ENCODE results near the gene SPECC1.
"Not testable (repeated sequence)": the region's sequence is repeated elsewhere in the genome, so short reads cannot be mapped to it uniquely, and the experiment has no call there.

SPECC1 gene

DNA sequence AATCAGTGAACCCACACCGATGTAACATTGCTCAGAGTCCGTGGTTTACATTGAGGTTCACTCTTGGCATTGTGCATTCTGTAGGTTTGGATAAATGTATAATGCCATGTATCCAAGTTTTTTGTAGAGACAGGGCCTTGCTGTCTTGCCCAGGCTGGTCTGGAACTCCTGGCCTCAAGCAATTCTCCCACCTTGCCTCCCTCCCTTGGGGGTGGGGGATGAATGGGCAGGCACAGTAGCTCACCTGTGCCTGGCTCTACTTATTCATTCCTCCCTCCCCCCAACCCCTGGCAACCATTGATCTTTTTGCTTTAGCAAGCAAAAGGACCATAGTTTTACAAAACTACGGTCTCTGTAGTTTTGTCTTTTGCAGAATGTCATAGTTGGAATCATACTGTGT lies 181.4 kb downstream of the SPECC1 start:
- TF ChIP-seq, protein P1, sequence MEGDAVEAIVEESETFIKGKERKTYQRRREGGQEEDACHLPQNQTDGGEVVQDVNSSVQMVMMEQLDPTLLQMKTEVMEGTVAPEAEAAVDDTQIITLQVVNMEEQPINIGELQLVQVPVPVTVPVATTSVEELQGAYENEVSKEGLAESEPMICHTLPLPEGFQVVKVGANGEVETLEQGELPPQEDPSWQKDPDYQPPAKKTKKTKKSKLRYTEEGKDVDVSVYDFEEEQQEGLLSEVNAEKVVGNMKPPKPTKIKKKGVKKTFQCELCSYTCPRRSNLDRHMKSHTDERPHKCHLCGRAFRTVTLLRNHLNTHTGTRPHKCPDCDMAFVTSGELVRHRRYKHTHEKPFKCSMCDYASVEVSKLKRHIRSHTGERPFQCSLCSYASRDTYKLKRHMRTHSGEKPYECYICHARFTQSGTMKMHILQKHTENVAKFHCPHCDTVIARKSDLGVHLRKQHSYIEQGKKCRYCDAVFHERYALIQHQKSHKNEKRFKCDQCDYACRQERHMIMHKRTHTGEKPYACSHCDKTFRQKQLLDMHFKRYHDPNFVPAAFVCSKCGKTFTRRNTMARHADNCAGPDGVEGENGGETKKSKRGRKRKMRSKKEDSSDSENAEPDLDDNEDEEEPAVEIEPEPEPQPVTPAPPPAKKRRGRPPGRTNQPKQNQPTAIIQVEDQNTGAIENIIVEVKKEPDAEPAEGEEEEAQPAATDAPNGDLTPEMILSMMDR (IDR thresholded peaks at IDR 0.05; ENCODE audit: control insufficient read depth, extremely low read depth, insufficient read depth): no peak
- H3K4me3 ChIP-seq (ENCODE audit: low read depth, low read length): 0 out of 2 replicates have a peak overlapping the region, but pooled peaks have one; percentile 2

DNA sequence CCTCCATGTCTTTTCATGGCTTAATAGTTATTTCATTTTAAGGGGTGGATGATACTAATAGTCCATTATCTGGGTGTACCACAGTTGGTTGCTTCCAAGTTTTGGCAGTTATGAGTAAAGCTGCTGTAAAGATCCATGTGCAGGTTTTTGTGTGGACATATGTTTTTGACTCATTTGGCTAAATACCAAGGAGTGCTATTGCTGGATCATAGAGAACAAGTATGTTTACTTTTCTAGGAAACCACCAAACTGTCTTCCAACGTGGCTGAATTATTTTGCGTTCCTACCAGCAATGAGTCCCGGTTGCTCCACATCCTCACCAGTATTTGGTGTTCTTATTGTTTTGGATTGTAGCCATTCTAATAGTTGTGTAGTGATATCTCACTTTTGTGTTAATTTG lies 181.9 kb downstream of the SPECC1 start:
- peak; percentile 93 for DNase-seq (ENCODE audit: low read depth)
- no peak overlapping the region for H3K4me3 ChIP-seq (ENCODE audit: low read depth, low read length)
- TF ChIP-seq, protein P1 (IDR thresholded peaks at IDR 0.05; ENCODE audit: control insufficient read depth, extremely low read depth, insufficient read depth): no peak

More for the DNA sequence above, 181.4 kb downstream of the SPECC1 start:
- no peak for DNase-seq (ENCODE audit: low read depth)

DNA sequence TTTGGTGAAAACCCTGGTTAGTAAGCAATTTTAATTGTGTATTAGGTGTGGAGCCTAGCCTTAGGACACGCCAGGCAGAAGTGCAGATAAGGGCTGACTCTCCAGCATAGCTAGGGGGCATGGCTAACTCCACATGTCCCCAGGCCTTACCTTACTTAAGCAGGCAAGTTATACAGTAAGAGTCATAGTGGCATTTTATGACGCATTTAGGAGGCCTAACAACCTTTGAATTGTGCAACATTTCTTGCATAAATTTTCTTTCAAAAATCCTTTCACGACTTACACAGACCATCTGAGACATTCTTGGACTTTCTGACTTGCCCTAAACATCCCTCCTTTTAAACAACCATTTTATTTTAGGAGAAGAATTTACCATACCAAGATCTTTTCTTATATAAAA lies 187.1 kb downstream of the SPECC1 start:
- not testable (repeated sequence) for DNase-seq (ENCODE audit: low read depth); H3K4me3 ChIP-seq (ENCODE audit: low read depth, low read length)

DNA sequence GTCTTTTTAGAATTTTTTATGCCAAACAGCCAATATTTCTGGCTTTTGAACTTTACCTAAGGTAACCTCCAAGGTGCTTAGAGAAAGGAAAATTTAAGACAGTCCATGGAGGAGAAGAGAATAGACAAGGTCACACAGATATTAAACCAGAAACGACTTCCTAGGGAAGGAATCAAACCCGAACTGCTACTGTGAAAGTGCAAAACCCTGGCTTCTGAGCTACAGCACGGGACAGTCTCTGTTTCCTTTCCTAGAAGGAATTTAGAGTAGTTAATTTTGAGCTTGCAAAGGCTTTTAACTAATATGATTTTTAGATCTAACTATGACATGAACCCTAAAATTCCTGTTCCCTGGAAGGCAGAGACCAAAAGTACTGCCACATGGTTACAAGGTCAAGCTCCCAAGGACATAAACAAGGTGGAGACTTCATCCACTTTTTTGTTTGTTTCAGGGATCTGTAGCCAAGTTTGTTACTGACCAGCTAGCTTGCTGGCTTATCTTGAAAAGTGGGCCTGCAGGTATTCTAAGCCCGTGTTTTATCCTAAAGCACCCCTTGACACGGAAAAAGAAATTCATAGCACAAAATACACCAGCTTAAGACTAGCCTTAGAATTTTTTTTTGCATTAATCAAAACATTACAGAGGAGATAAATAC lies 188.2 kb downstream of the SPECC1 start:
- TF ChIP-seq, protein P1 (IDR thresholded peaks at IDR 0.05; ENCODE audit: control insufficient read depth, extremely low read depth, insufficient read depth): no peak
- H3K4me3 ChIP-seq (ENCODE audit: low read depth, low read length): no peak overlapping the region
- DNase-seq (ENCODE audit: low read depth): no peak

DNA sequence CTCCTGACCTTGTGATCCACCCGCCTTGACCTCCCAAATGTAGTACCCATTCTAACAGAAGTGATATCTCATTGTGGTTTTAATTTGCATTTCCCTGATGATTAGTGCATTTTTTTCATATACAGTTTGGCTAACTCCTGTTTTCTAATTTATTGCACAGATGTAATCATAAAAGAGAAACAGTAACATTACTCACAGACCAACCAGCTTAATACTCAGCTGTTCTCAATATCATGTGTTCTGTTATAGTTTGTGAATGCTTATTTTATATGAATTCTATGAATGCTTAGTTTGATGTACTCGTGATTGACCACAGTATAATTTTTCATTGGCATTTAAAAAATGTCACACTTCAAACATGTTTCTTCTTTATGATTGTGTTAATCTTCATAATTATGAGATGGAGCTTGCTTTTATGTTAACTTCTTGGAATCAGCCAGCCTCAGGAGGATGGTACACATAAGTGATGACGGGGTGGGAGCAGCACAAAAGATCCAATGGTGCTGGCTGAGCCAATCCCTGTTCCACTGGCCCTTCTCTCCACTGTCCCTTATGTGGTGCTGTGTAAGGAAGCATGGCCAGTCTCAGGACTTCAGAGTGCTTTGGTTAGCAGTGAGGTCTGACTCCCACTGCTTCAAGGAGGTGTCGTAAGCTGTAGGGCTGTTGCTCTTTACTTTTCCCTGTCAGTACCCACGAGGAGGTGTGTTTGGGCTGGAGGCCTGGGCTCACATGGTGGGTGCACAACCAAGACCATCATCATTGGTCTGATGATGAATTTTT lies 191.0 kb downstream of the SPECC1 start:
- no peak overlapping the region for H3K4me3 ChIP-seq (ENCODE audit: low read depth, low read length)
- no peak for DNase-seq (ENCODE audit: low read depth)
- TF ChIP-seq, protein P1 (IDR thresholded peaks at IDR 0.05; ENCODE audit: control insufficient read depth, extremely low read depth, insufficient read depth): no peak

DNA sequence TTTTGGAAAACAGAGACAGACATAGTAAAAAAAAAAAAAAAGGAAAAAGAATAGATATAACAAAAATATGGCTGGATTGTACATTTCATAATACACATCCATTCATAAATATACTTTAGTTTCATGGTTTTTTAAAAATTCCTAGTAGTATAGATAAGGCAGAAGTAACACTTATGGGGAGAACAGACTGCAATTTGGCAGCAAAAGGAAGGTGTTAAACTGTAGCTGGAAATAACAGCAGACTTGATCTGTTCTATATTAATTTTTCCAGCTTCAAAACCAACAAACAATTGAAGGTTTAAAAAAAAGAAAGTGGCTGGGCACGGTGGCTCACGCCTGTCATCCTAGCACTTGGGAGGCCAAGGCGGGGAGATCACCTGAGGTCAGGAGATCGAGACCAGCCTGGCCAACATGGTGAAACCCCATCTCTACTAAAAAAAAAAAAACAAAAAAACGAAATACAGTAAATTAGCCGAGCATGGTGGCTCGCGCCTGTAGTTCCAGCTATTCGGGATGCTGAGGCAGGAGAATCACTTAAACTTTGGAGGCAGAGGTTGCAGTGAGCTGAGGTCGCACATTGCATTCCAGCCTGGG lies 191.8 kb downstream of the SPECC1 start:
- no peak for DNase-seq (ENCODE audit: low read depth)
- H3K4me3 ChIP-seq (ENCODE audit: low read depth, low read length): no peak overlapping the region
- TF ChIP-seq, protein P1 (IDR thresholded peaks at IDR 0.05; ENCODE audit: control insufficient read depth, extremely low read depth, insufficient read depth): no peak

DNA sequence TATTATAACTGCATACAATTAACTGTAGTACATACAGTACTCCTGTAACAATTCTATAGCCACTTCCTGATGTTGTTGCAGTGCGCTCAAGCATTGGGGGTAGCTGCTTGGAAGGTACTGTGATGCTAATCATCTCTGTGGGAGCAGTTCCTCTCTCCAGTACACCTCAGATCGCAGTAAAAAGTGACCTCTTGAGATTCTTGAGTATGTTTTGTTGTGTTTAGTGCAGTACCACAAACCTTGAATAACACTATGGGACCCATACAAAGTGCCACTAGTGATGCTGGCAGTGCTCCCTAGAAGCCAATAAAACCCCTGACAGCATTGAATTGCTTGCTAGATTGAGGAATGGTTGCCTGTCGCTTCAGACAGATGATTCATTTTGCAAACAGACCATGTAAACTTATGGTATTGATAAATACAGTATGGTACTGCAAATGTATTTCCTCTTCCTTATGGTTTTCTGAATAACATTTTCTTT lies 193.0 kb downstream of the SPECC1 start:
- peak; percentile 67 for DNase-seq (ENCODE audit: low read depth)
- TF ChIP-seq, protein P1 (IDR thresholded peaks at IDR 0.05; ENCODE audit: control insufficient read depth, extremely low read depth, insufficient read depth): no peak
- H3K4me3 ChIP-seq (ENCODE audit: low read depth, low read length): 0 out of 2 replicates have a peak overlapping the region, but pooled peaks have one; percentile 15
